Stimulated activated CD4-positive, alpha-beta T cell treated with anti-CD3 and anti-CD28 coated beads, Interleukin-1b, Interleukin-23, amount 100 ng/mL, for 4 hours (primary cell): ENCODE data around the gene OR4F15.
"Not testable (repeated sequence)": the region's sequence is repeated elsewhere in the genome, so short reads cannot be mapped to it uniquely, and the experiment has no call there.

Source experiments
- DNase-seq, 2 donors: peaks; one replicate each; pipeline ENCODE4 v3.0.0-alpha.2; 2020; ENCODE audit warnings: low read depth in 2 of 2

The OR4F15 gene

GRCh38 chr15:101811902-101812301 is at the start of gene OR4F15:
OR4F15 (plus strand) TSS chr15:101812202; CDS start chr15:101818187, 5,985 bp downstream.
- no peak for DNase-seq

GRCh38 chr15:101764669-101765339 is 47.2 kb upstream of the OR4F15 start:
- DNase-seq: not testable (repeated sequence)

- DNase-seq: not testable (repeated sequence)
These were observed 46.7 kb upstream of the OR4F15 start for GRCh38 chr15:101765340-101765671.

- no peak for DNase-seq
These were observed 46.1 kb upstream of the OR4F15 start for GRCh38 chr15:101765772-101766456.

- not testable (repeated sequence) for DNase-seq
These were observed 44.8 kb upstream of the OR4F15 start for GRCh38 chr15:101767083-101767640.

- DNase-seq: no peak
These were observed 39.1 kb upstream of the OR4F15 start for GRCh38 chr15:101772921-101773320.

- DNase-seq: no peak
These were observed 38.4 kb upstream of the OR4F15 start for GRCh38 chr15:101773496-101774100.

GRCh38 chr15:101775136-101775535 is 36.9 kb upstream of the OR4F15 start:
- no peak for DNase-seq

- DNase-seq: not testable (repeated sequence)
These were observed 33.4 kb upstream of the OR4F15 start for GRCh38 chr15:101778576-101778975.

GRCh38 chr15:101780225-101780624 is 31.8 kb upstream of the OR4F15 start:
- DNase-seq: not testable (repeated sequence)

GRCh38 chr15:101781928-101782327 is 30.1 kb upstream of the OR4F15 start:
- DNase-seq: no peak

GRCh38 chr15:101784644-101785043 is 27.4 kb upstream of the OR4F15 start:
- no peak for DNase-seq

GRCh38 chr15:101786422-101786821 is 25.6 kb upstream of the OR4F15 start:
- DNase-seq: not testable (repeated sequence)

- DNase-seq: not testable (repeated sequence)
These were observed 24.0 kb upstream of the OR4F15 start for GRCh38 chr15:101788001-101788400.

- DNase-seq: not testable (repeated sequence)
These were observed 23.3 kb upstream of the OR4F15 start for GRCh38 chr15:101788503-101789269.

- not testable (repeated sequence) for DNase-seq
These were observed 21.3 kb upstream of the OR4F15 start for GRCh38 chr15:101790748-101791147.

GRCh38 chr15:101793981-101794380 is 18.0 kb upstream of the OR4F15 start:
- DNase-seq: not testable (repeated sequence)

- DNase-seq: no peak
These were observed 16.5 kb upstream of the OR4F15 start for GRCh38 chr15:101795455-101795854.

- DNase-seq: no peak
These were observed 12.3 kb upstream of the OR4F15 start for GRCh38 chr15:101799665-101800064.

- no peak for DNase-seq
These were observed 11.0 kb upstream of the OR4F15 start for GRCh38 chr15:101801048-101801447.

GRCh38 chr15:101803209-101803608 is 8.8 kb upstream of the OR4F15 start, which contains the start of gene OR4F6:
OR4F6 (plus strand) TSS chr15:101803509; CDS start chr15:101805720, 2,211 bp downstream.
- DNase-seq: no peak

GRCh38 chr15:101803676-101804075 is 8.3 kb upstream of the OR4F15 start:
- DNase-seq: no peak
